ENCODE data around the gene INPP1. TPM values are rescaled to one million over a fixed set of nuclear protein-coding genes. Genes with fewer than 3 reads are reported as not detected.

INPP1 gene
- total and polyA plus RNA-seq, 2 of the 8 experiments (the other 6 are each of a cell fraction or from before 2014, with no cell fraction given), result 0.88 to 3.0 TPM

- H3K4me3 ChIP-seq (ENCODE audit: extremely low read depth in 1 of 4, insufficient read depth in 2 of 4, low read depth in 3 of 4, low read length in 4 of 4), result no peak overlapping the region
- no peak overlapping the region for H2BK12ac ChIP-seq (ENCODE audit: low read depth, low read length)
- no peaks in the 10 kb centered on the region for H3K36me3 ChIP-seq (ENCODE audit: control insufficient read depth in 2 of 4, insufficient read depth in 4 of 4, low read length in 3 of 4)
- no peak overlapping the region for H3K23ac ChIP-seq (ENCODE audit: insufficient read length)
- no peak overlapping the region for H4K91ac ChIP-seq (replicated peaks; ENCODE audit: insufficient read length, low read length)
- H4K8ac ChIP-seq (ENCODE audit: extremely low read depth, insufficient read depth, low read length), result no peak overlapping the region
- no peak overlapping the region for H2AFZ ChIP-seq (ENCODE audit: low read length)
- H3K27me3 ChIP-seq (replicated peaks in 1 of 4; ENCODE audit: control insufficient read depth in 3 of 4, extremely low read depth in 1 of 4, insufficient read depth in 3 of 4, low read length in 3 of 4), result peaks cover 2 to 18% (median 16%) of the 10 kb centered on the region in 4 experiments
- no peak overlapping the region for H2BK20ac ChIP-seq (ENCODE audit: low read length)
- no peak overlapping the region for H3K18ac ChIP-seq (ENCODE audit: extremely low read depth, low read length)
- H3K4ac ChIP-seq (replicated peaks; ENCODE audit: insufficient read length, low read depth, low read length), result no peak overlapping the region
- H4K5ac ChIP-seq (ENCODE audit: insufficient read length, low read depth, low read length), result no peak overlapping the region
- no peak overlapping the region for H3K9ac ChIP-seq (replicated peaks in 1 of 4; ENCODE audit: extremely low read depth in 1 of 4, low read depth in 3 of 4, low read length in 3 of 4)
- H2BK5ac ChIP-seq (ENCODE audit: low read depth, low read length), result no peak overlapping the region
- peaks cover 3 to 4% (median 4%) of the 10 kb centered on the region in 4 experiments; a peak in 6 of 7 replicates for H3K4me1 ChIP-seq (replicated peaks in 1 of 4; ENCODE audit: control insufficient read depth in 3 of 4, insufficient read depth in 4 of 4, low read length in 3 of 4)
- no peak overlapping the region for H3K27ac ChIP-seq (ENCODE audit: low read depth, low read length)
- H2BK120ac ChIP-seq (replicated peaks; ENCODE audit: low read depth, low read length), result no peak overlapping the region
- POLR2A ChIA-PET (ENCODE audit: partially characterized antibody), result no interaction called here
- CTCF ChIA-PET (ENCODE audit: partially characterized antibody), result no interaction called here
- H3K4me2 ChIP-seq (ENCODE audit: insufficient read depth in 1 of 2, low read depth in 2 of 2, low read length in 2 of 2), result no peak overlapping the region
- H3K79me2 ChIP-seq (ENCODE audit: control insufficient read depth in 1 of 2, insufficient read depth in 2 of 2, low read length in 2 of 2), result no peaks in the 10 kb centered on the region
- H2BK15ac ChIP-seq (ENCODE audit: low read length), result no peak overlapping the region
- H2AK5ac ChIP-seq (ENCODE audit: low read depth, low read length), result no peak overlapping the region
- no peak overlapping the region for H3K14ac ChIP-seq (ENCODE audit: insufficient read length)
- no peaks in the 10 kb centered on the region for H3K79me1 ChIP-seq (ENCODE audit: low read depth, low read length)
- DNase-seq (ENCODE audit: low read depth in 1 of 2, low spot score in 2 of 2) (no peak), FAIRE-seq (no peak)
- H3K56ac ChIP-seq (replicated peaks; ENCODE audit: insufficient read length, low read depth, low read length), result no peak overlapping the region
- no peaks in the 10 kb centered on the region for H4K20me1 ChIP-seq (replicated peaks in 1 of 2; ENCODE audit: control insufficient read depth in 1 of 2, insufficient read depth in 2 of 2, low read length in 2 of 2)
- H3K23me2 ChIP-seq (ENCODE audit: low read depth, low read length), result peaks cover 11% of the 10 kb centered on the region; the same call in 1 of the 2 replicates
- no peaks in the 10 kb centered on the region for H3K9me3 ChIP-seq (ENCODE audit: insufficient read depth in 2 of 2, low read depth in 1 of 2, low read length in 1 of 2)
- no peak for TF ChIP-seq SAP30 (IDR thresholded peaks at IDR 0.05; ENCODE audit: insufficient read depth, insufficient replicate concordance, low read length)
- no peak for TF ChIP-seq CBX8 (IDR thresholded peaks at IDR 0.05; ENCODE audit: borderline replicate concordance, low read depth, low read length)
- TF ChIP-seq HDAC2 (IDR thresholded peaks at IDR 0.05; ENCODE audit: borderline replicate concordance in 1 of 2, low read depth in 2 of 2, low read length in 2 of 2), result no peak
- no peak for TF ChIP-seq BRCA1 (IDR thresholded peaks at IDR 0.05; ENCODE audit: low read depth, low read length)
- no peak for TF ChIP-seq EGR1 (IDR thresholded peaks at IDR 0.05; ENCODE audit: borderline replicate concordance, low read depth, low read length)
- TF ChIP-seq RBBP5 (IDR thresholded peaks at IDR 0.05; ENCODE audit: borderline replicate concordance, low read depth, low read length), result no peak
- TF ChIP-seq RNF2 (IDR thresholded peaks at IDR 0.05; ENCODE audit: borderline replicate concordance, low read depth, low read length, missing control alignments, poor library complexity, severe bottlenecking), result no peak
These were observed 61.1 kb downstream of the INPP1 start for GRCh38 chr2:190404487-190404886.

All from H1 (cell line).